Mesendoderm (in vitro differentiated cells): ENCODE measurements around the gene DEXI.

ENCODE experiments used
- DNase-seq: peaks from one replicate; pipeline ENCODE4 v3.0.0; 2013
- H2AK5ac ChIP-seq: 2 replicates; pipeline ENCODE4 v1.6.1; 2013; ENCODE audit warnings: low read length, inconsistent platforms
- H2BK120ac ChIP-seq: 2 replicates; pipeline ENCODE4 v1.6.1; 2013; ENCODE audit warnings: low read depth, mild to moderate bottlenecking, low read length, moderate library complexity, mixed read lengths
- H2BK15ac ChIP-seq: replicated peaks from 2 replicates; pipeline ENCODE4 v1.6.1; 2013; ENCODE audit warnings: low read depth, mild to moderate bottlenecking, moderate library complexity
- H2BK5ac ChIP-seq: 2 replicates; pipeline ENCODE4 v1.6.1; 2013; ENCODE audit warnings: low read length, inconsistent platforms
- H3K18ac ChIP-seq: 2 replicates; pipeline ENCODE4 v1.6.1; 2013; ENCODE audit warnings: mild to moderate bottlenecking, low read length, mixed read lengths
- H3K23ac ChIP-seq: one replicate; pipeline ENCODE4 v1.6.1; 2013; ENCODE audit warnings: low read length
- H3K27ac ChIP-seq: 2 replicates; pipeline ENCODE4 v1.5.1; 2013; ENCODE audit warnings: low read depth, mild to moderate bottlenecking, inconsistent platforms, low read length, moderate library complexity
- H3K27me3 ChIP-seq: 2 replicates; pipeline ENCODE4 v1.6.1; 2013; ENCODE audit warnings: low read length, control low read depth, mild to moderate bottlenecking, inconsistent platforms; ENCODE audit not compliant: insufficient read depth, poor library complexity
- H3K36me3 ChIP-seq: 2 replicates; pipeline ENCODE4 v1.6.1; 2013; ENCODE audit warnings: low read length, inconsistent platforms; ENCODE audit not compliant: control insufficient read depth, insufficient read depth
- H3K4ac ChIP-seq: one replicate; pipeline ENCODE4 v1.6.1; 2013; ENCODE audit warnings: low read depth, mild to moderate bottlenecking, low read length, moderate library complexity
- H3K4me1 ChIP-seq: 2 replicates; pipeline ENCODE4 v1.6.1; 2013; ENCODE audit warnings: low read depth, low read length, inconsistent platforms; ENCODE audit not compliant: control insufficient read depth
- H3K4me2 ChIP-seq: 2 replicates; pipeline ENCODE4 v1.6.1; 2013; ENCODE audit warnings: low read length
- H3K4me3 ChIP-seq: 2 replicates; pipeline ENCODE4 v1.5.1; 2013; ENCODE audit warnings: mild to moderate bottlenecking, low read length
- H3K56ac ChIP-seq: one replicate; pipeline ENCODE4 v1.6.1; 2013; ENCODE audit warnings: low read length
- H3K79me1 ChIP-seq: 2 replicates; pipeline ENCODE4 v1.6.1; 2013; ENCODE audit warnings: low read length, inconsistent platforms
- H3K79me2 ChIP-seq: 2 replicates; pipeline ENCODE4 v1.6.1; 2013; ENCODE audit warnings: mild to moderate bottlenecking, low read length; ENCODE audit not compliant: control insufficient read depth, insufficient read depth
- H3K9ac ChIP-seq: 2 replicates; pipeline ENCODE4 v1.6.1; 2013; ENCODE audit warnings: low read length, inconsistent platforms
- H4K5ac ChIP-seq: one replicate; pipeline ENCODE4 v1.6.1; 2013; ENCODE audit warnings: low read length
- H4K8ac ChIP-seq: one replicate; pipeline ENCODE4 v1.6.1; 2013; ENCODE audit warnings: low read depth, mild to moderate bottlenecking, control low read depth, low read length, moderate library complexity
- WGBS: extraction: QIAGEN DNeasy Blood & Tissue Kit; methylation state at CpG from one replicate; pipeline ENCODE4 v1.1.7; 2013; ENCODE audit warnings: low lambda C conversion rate, missing lambda C conversion rate; ENCODE audit not compliant: insufficient coverage; ENCODE audit errors: extremely low coverage; 5-methylcytosine and 5-hydroxymethylcytosine counted together

Gene DEXI

GRCh38 chr16:10936272-10936984 is 5.8 kb downstream of the DEXI start:
- H3K23ac ChIP-seq, result no peak overlapping the region
- H3K56ac ChIP-seq, result no peak overlapping the region
- H3K9ac ChIP-seq, result no peak overlapping the region
- no peak overlapping the region for H3K27ac ChIP-seq
- no peak overlapping the region for H3K4me3 ChIP-seq
- no peak for DNase-seq
- H3K79me2 ChIP-seq, result peaks cover 12% of the 10 kb centered on the region
- H3K4ac ChIP-seq, result no peak overlapping the region
- no peak overlapping the region for H3K18ac ChIP-seq
- H3K79me1 ChIP-seq, result peaks cover 29% of the 10 kb centered on the region
- H2BK5ac ChIP-seq, result no peak overlapping the region
- H3K4me1 ChIP-seq, result peaks cover 11% of the 10 kb centered on the region
- no CpG with 5 or more reads among the region's 8 CpGs for WGBS
- no peak overlapping the region for H2BK15ac ChIP-seq
- no peak overlapping the region for H4K5ac ChIP-seq
- no peak overlapping the region for H4K8ac ChIP-seq
- no peaks in the 10 kb centered on the region for H3K36me3 ChIP-seq
- no peak overlapping the region for H2BK120ac ChIP-seq
- no peak overlapping the region for H2AK5ac ChIP-seq
- no peaks in the 10 kb centered on the region for H3K27me3 ChIP-seq
- no peak overlapping the region for H3K4me2 ChIP-seq

- H2AK5ac ChIP-seq, result no peak overlapping the region
- no peak overlapping the region for H4K8ac ChIP-seq
- no peak overlapping the region for H3K56ac ChIP-seq
- peaks cover 2% of the 10 kb centered on the region for H3K79me2 ChIP-seq
- H3K9ac ChIP-seq, result no peak overlapping the region
- H3K27me3 ChIP-seq, result no peaks in the 10 kb centered on the region
- peaks cover 2% of the 10 kb centered on the region for H3K4me1 ChIP-seq
- WGBS, result no CpG with 5 or more reads among the region's 7 CpGs
- H3K4ac ChIP-seq, result no peak overlapping the region
- H3K79me1 ChIP-seq, result peaks cover 19% of the 10 kb centered on the region
- no peak overlapping the region for H3K23ac ChIP-seq
- H2BK15ac ChIP-seq, result no peak overlapping the region
- no peak overlapping the region for H2BK5ac ChIP-seq
- H2BK120ac ChIP-seq, result no peak overlapping the region
- H4K5ac ChIP-seq, result no peak overlapping the region
- H3K36me3 ChIP-seq, result no peaks in the 10 kb centered on the region
- no peak overlapping the region for H3K4me3 ChIP-seq
- no peak overlapping the region for H3K18ac ChIP-seq
- H3K4me2 ChIP-seq, result no peak overlapping the region
- DNase-seq, result no peak
- no peak overlapping the region for H3K27ac ChIP-seq
Measured at GRCh38 chr16:10935226-10935915, 6.9 kb downstream of the DEXI start.

- no peak overlapping the region for H2BK5ac ChIP-seq
- no peak overlapping the region for H2AK5ac ChIP-seq
- no peak overlapping the region for H3K23ac ChIP-seq
- DNase-seq, result no peak
- H3K4ac ChIP-seq, result no peak overlapping the region
- no peaks in the 10 kb centered on the region for H3K36me3 ChIP-seq
- no peak overlapping the region for H4K8ac ChIP-seq
- no peak overlapping the region for H3K4me3 ChIP-seq
- no peak overlapping the region for H3K4me2 ChIP-seq
- no peaks in the 10 kb centered on the region for H3K27me3 ChIP-seq
- WGBS, result no CpG with 5 or more reads among the region's 13 CpGs
- H3K79me1 ChIP-seq, result peaks cover 17% of the 10 kb centered on the region
- H2BK15ac ChIP-seq, result no peak overlapping the region
- no peak overlapping the region for H4K5ac ChIP-seq
- H3K27ac ChIP-seq, result no peak overlapping the region
- H3K79me2 ChIP-seq, result no peaks in the 10 kb centered on the region
- H3K18ac ChIP-seq, result no peak overlapping the region
- H3K4me1 ChIP-seq, result no peaks in the 10 kb centered on the region
- H3K56ac ChIP-seq, result no peak overlapping the region
- H2BK120ac ChIP-seq, result no peak overlapping the region
- H3K9ac ChIP-seq, result no peak overlapping the region
Measured at GRCh38 chr16:10934325-10935107, 7.8 kb downstream of the DEXI start.

GRCh38 chr16:10933865-10934264 is 8.4 kb downstream of the DEXI start:
- Histone ChIP-seq H3K4me1 (no peaks in the 10 kb centered on the region), H3K36me3 (no peaks in the 10 kb centered on the region), H3K79me1 (peaks cover 16% of the 10 kb centered on the region), H3K18ac (no peak overlapping the region), H2BK15ac (no peak overlapping the region), H4K8ac (no peak overlapping the region), H3K23ac (no peak overlapping the region), H4K5ac (no peak overlapping the region), H3K4ac (no peak overlapping the region), H3K56ac (no peak overlapping the region), H3K4me3 (no peak overlapping the region), H3K9ac (no peak overlapping the region), H2AK5ac (no peak overlapping the region), H3K79me2 (no peaks in the 10 kb centered on the region), H2BK120ac (no peak overlapping the region), H2BK5ac (no peak overlapping the region), H3K27me3 (no peaks in the 10 kb centered on the region), H3K27ac (no peak overlapping the region), H3K4me2 (no peak overlapping the region)
- no peak for DNase-seq
- no CpG with 5 or more reads among the region's 8 CpGs for WGBS

GRCh38 chr16:10932959-10933710 is 9.1 kb downstream of the DEXI start:
- Histone ChIP-seq H3K18ac (no peak overlapping the region), H3K9ac (no peak overlapping the region), H2BK15ac (no peak overlapping the region), H3K79me1 (peaks cover 15% of the 10 kb centered on the region), H4K8ac (no peak overlapping the region), H3K23ac (no peak overlapping the region), H2BK120ac (no peak overlapping the region), H3K27me3 (no peaks in the 10 kb centered on the region), H3K36me3 (no peaks in the 10 kb centered on the region), H3K4me1 (no peaks in the 10 kb centered on the region), H3K4me2 (no peak overlapping the region), H3K4me3 (no peak overlapping the region), H3K56ac (no peak overlapping the region), H2AK5ac (no peak overlapping the region), H3K4ac (no peak overlapping the region), H4K5ac (no peak overlapping the region), H2BK5ac (no peak overlapping the region), H3K27ac (no peak overlapping the region), H3K79me2 (no peaks in the 10 kb centered on the region)
- DNase-seq, result no peak
- no CpG with 5 or more reads among the region's 11 CpGs for WGBS
